Suppressor macrophage treated with lipopolysaccharide for 1 hour (primary cell): Measurements from ENCODE around the gene FOXC2.
A peak's percentile ranks its signal among the peaks of the same experiment; 100 is the strongest.

ENCODE experiments used
- DNase-seq, 3 donors: peaks; one replicate each; pipeline ENCODE4 v3.0.0-alpha.2; 2020 to 2022

FOXC2 gene

DNA sequence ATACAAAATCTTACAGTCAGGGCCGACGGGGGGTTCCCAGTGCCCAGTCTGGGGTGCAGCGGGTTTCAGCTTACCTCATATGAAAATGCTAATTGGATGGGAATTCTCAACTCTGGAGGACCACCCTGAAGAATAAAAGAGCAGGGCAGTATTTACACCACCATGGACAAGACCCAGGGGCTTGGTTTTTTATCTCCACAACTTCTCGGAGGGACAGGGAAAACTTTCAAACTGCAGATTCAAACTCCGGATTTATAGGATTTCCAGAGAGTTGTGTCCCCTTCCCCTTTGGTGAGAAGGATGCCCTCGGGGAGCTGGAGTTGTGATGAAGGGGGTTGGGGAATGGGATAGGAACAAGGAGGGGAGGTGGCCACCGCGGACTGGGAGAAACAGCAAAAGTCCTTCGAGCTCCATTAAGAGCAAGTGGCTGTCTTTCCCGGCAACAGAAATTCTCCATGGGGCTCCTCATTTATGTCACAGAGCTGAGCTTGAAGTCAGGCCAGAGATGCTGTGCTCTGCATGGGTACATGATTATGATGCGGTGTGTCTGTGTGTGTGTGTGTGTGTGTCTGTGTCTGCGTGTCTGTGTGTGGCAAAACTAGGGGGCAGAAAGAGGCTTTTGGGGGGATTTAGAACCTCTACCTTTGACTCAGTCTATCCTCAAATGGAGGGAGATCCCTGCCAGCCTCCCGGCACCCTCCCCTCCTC lies 27.4 kb downstream of the FOXC2 start:
- DNase-seq, result no peak

DNA sequence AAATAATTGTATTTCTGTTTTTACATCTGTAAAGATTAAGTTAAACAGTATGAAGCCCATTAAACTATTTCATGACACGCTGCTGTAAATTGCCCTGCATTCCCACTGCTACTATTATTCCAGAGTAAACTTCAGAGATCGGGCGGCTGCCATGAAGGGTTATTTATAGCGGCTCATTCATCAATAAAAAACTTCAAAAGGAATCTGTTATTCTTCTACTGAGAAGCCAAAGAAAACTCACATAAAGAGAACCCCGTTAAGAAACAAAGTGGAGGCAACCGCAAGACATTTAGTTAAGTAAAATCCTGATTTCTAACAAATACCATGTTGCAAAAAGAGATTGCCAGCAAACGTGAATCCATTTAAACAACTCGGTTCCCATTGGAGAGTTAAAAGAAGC lies 28.1 kb downstream of the FOXC2 start:
- DNase-seq, result no peak

DNA sequence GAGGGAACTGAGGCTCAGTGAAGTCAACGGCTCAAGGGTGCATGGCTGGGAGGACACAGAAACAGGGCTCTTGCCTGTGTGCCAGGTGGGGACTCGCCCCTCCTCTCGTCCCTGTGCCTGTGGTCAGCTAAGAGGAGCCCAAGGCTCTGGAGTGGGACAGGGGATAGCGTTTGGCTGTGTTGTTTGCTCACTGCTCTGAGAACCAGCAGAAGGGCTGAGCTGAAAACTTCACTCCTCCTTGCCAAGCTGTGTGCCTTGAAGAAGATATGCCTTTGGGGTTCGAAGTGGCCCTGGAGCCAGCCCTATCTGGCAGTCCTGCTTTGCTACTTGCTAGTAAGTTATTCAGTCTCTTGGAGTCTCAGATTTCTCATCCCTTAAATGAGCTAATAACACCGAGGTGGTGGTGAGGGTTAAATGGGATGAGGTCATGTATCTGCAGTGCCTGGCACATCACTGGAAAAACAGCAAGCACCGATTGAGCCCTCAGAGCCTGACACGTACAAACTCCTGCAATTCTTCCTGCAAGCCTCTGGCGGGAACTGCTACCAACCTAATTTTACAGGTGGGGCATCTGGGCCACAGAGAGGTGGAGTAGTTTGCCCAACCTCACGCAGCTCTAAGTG lies 29.5 kb downstream of the FOXC2 start:
- DNase-seq, result no peak

DNA sequence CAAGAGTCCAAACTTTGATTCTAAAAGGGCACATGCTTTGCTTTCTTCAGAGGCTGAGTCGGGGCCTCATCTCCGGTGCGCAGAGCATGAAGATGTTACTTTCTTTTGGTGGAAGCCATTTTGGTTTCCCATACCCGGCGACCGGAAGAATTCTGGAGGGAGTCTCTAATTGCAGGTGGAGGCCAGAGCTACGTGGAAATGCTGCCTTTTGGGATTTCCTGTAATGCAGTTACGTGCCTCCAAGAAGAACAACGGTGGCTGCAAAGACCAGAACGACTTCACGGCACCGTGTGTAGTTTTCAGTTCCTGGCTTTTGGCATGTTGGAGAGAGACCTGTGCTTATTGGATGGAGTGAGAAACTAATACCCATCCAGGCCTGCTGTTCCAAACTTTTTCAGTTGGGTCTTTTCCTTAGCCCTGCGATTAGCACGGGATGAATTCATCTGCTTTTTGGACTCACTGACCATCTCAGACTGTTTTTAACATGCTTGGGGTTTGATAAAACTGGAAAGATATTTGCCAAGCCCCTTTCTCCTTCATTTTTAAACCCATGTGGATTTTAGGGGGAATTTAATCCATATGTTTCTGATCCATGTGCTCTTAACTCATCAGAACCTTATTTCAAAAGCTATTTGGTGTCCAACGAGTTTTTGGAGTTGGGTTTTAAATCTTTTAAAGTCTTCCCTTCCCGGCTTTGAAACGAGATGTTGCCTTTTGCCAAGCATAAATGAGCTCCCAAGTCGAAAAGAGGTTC lies 30.7 kb downstream of the FOXC2 start:
- DNase-seq, result no peak

DNA sequence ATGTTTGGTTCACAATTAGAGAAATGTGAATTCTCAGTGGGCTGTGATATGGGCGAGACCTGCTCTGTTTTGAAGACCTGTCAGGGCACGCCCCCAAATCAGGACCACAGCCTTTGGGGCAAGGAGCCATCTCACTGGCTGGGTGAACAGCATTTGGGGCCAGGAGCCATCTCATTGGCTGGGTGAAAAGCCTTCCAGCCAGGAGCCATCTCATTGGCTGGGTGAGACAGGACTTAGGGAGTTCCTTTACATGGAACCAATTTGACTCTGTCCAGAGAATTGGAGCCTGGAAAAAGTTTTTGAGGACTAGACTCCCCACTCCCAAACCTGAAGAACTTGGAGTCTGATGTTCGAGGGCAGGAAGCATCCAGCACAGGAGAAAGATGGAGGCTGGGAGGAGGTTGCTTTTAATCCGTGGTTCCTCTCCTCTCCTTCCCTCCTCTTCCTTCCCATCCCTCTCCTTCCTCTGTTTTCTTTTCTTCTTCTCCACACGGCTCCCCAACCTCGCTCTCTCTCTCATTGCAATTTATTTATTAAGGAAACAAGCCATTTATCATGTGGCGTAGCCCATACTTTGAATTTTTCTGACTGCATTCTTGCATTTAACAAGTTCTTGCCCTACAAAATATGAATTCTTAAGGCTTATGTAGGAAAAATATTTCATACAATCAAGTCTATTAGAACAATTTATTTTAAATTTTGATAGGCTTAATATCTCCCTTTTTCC lies 31.4 kb downstream of the FOXC2 start:
- DNase-seq, result no peak

DNA sequence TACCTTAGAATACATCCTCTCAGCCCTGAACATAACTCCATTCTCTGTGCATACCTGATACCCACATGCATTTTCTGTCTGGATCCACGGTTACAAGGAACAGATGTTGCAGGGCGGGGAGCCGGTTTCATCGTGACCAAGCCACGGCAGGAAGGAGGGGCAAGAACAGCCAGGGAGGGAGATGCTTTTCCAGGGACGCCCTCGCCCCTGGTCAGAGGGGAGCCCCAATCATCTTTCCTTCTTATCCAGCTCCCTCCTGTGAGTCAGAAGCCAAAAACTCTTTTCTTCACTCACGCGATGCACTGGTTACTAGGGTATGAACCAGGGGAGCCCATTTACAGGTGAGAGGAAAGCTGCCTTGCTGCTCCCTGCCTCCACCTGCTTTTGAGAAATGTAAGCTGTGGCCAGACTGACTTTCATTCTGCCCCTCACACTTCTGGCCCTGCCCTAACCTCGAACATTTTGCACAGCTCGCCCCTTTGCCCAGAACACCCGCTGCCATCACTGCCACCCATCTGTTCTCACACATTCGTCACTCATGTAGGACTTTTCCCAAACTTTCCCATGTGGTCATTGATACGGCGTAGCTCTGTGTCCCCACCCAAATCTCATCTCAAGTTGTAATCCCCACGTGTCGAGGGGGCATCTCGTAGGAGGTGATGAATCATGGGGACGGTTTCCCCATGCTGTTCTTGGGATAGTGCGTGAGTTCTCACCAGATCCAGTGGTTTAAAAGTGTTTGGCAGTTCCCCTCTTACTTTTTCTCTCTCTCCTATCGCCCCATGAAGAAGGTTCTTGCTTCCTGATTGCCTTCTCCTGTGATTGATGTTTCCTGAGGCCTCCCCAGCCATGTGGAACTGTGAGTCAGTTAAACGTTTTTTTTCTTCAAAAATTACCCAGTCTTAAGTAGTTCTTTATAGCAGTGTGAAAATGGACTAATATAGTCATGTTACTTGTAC lies 32.3 kb downstream of the FOXC2 start:
- DNase-seq, result peak; percentile 63 to 71 (median 66)

DNA sequence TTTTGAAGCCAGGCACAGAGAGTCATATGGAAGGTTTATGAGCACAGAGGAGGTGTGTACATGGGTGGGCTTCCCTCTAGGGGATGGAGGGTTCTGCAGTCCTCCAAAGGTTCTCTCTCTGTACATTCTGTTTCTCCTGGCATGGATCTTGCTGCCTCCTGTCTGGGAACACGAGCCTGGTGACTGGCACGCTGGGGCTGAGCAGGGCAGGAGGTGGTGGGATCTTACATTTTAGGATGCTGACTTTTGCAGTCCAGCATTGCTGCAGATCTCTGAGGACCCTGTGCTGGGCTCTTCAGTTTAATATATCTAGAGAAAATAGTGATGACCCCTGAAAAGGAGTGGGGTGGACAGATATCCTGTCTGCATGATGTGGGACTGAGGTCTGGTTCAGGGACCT lies 34.7 kb downstream of the FOXC2 start:
- no peak for DNase-seq

DNA sequence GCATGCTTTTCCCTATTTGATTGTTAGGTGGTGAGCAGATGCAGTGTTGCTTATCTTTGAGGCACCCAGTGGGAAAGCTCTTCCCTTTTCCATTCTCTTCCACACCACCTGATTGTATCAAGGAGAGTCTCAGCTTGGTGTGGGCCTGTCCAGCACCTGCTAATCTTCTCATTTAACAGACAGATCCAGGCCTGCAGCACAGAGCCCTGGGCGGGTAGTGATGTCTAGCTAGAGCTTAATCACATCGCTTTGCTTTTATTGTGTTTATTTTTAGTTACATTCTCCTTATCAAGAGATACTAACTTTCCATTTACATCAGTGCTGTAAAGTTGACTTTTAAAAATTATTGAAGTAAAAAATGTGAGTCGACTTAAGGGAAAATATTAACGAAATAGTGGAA lies 35.9 kb downstream of the FOXC2 start:
- DNase-seq, result no peak

DNA sequence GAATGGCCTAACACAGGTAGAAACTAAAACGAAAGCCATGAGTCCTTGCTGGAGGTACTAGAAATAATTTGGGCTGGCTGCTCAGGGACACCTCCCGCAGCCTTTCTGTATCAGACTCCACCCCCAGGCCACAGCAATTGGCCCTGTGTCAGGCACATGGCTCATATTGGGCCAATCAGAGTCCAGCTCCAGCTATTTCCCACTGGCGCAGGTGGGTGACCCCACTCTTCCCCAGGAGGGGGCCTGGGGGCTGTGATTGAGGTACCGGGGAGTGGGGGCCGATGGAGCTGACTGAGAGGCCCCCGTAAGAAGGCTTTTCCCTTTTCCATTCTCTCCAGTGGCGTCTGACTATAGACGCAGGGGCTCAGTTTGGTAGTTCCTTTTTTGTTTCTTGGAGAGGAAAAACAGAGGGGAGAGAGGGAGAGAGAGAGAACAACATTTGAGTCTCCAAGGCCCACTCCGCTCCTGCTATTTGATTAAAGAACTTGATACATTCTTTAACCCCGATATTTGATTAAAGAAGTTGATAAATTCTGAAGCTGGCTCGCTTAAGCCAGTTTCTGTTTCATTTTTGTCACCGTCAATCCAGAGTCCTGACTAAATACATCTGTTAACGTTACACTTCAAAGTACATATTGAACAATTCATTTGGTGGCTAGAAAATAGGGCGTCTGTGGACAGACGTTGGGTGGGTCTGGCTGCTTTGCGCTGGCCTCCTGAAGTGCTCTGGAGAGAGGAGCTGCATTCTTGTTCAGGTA lies 38.0 kb downstream of the FOXC2 start:
- DNase-seq, result peak in 2 of 3 donors; percentile 16 to 28

DNA sequence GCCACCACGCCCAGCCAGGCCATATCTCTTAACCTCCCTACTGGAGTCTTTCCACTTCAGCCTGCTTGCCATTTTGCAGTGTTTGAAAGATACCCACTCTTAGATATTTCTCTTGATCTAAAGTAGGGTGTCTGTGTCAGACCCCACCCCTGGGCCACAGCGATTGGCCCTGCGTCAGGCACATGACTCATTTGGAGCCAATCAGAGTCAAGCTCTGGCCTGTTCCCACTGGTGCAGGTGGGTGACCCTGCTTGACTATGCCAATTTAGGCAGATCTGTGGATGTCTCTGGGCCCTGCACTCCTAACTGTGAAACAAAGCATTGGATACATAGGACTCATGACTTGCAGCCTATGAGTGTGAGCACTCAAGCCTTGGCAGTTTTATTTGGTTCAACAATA lies 39.3 kb downstream of the FOXC2 start:
- no peak for DNase-seq

DNA sequence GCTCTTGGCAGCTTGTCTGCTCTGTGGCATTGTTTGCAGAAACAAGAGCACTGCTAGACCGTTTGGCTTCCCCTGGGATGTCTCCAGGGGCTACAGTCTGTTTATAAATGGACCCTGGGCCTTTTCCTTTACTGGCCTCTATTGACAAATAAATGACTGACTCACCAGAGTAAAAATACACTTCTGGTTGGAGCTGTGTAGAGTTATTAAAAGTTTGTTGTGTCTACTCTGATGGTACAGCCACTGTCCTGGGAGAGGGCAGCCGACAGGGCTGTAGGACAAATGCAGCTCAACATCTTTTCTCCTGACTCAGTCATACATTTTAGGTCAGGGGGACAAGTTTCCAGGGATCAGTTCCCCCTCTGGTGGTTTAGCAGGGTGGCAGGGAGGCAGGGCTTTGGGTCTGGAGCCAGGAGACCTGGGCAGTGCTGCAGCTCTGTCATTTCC lies 41.7 kb downstream of the FOXC2 start:
- DNase-seq, result no peak

DNA sequence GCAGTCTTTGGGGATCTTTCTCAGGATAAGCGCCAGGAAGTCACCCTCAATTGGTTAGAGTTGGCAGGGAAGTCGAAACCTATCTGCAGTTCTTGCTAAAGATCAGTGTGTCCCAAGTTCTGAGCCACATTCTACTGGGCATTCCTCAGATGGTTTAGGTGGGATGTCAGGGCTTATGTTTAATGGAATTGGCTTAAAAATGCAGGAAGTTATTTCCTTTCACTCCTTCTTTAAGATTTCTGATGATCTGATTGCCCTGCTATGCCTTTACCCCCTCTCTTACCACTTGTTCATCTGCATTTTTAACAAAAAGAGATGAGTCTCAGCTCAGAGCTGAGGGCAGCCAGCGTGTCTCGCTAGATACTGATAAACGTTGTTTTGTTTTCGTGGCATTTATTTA lies 42.5 kb downstream of the FOXC2 start:
- no peak for DNase-seq

DNA sequence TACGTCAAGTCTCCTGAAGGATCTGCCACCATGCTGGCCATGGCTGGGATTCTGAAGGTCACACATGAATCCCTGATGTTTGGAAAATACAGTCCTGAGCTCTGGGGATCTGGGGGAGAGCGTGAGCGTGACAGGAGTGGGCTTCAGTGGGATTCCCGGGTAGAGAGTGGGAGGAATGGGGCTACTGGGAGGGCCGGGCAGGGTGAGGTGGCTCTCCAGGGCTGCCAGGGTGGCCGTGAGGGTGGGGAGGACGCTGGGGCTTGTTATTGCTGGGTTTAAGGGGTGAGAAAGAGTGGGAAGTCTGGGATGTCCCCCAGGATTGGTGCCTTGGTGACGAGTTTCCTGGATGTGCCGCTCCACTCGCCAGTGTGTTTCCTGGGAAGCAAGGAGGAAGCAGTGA lies 43.0 kb downstream of the FOXC2 start:
- DNase-seq, result no peak

DNA sequence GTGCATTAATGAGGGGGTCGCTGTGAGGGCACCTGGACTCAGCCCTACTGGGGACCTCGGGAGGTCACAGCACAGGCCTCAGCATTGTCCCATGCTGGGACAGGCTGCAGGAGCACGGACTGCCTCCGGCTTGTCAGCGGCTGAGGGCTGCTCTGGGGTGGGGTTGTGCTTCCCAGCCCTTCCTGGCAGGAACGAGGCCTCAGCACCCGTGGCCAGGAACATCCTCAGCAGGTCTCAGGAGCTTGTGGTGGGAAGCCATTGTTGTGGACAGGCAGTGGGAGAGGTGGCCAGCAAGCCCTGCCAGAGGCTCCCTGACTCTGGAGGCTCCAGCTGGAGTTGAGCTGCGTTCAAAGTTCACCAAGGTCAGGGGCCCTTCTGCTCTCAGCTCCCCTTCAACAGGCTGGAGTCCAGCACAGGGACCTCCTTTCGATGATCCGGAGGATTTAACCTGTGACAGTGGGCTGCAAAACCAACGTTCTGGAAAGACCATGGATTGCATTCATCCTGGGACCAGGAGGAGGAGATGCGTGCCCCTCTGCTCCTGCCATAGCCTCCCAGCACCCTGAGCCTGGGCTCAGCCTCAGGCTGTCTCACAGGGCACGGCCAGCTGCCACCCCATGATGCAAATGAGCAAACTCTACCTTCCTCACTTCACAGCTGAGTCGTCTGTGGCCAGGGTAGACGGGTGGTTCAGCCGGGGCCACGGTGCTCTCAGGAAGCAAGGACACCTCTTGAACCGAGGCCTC lies 44.3 kb downstream of the FOXC2 start:
- DNase-seq, result no peak

DNA sequence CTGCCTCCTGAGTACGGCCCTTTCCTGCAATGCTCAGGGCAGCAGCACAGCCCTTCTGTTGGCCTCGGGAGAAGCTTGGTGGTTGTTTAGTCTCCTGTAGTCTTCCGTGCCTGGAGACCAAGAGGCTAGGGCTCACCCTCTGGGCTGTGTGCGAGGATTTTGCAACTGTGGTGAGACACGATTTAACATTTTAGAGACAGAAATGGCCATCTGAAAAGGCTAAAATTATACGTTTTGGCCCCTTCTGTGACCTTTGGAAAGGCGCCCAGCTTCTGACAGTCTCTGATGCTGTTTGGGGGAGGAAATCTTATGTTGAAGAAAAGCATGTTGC lies 44.9 kb downstream of the FOXC2 start:
- no peak for DNase-seq

DNA sequence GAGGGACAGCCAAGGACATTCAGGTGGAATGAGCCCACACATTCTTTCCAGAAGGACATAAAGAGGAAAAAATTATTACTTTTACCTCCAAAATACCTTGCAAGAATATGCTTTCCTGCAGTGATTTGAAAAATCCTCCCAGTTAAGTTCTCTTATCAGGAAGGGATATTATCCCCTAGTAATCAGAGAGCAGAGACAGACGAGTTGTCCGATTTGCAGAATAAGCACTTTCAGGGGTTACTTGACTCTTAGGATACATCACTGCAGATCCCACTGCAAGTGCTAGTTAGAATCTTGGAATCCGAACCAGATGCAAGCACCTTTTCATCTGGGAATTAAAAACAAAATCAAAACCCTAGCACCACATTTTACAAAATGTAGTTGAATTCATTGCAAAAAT lies 45.3 kb downstream of the FOXC2 start:
- DNase-seq, result no peak

DNA sequence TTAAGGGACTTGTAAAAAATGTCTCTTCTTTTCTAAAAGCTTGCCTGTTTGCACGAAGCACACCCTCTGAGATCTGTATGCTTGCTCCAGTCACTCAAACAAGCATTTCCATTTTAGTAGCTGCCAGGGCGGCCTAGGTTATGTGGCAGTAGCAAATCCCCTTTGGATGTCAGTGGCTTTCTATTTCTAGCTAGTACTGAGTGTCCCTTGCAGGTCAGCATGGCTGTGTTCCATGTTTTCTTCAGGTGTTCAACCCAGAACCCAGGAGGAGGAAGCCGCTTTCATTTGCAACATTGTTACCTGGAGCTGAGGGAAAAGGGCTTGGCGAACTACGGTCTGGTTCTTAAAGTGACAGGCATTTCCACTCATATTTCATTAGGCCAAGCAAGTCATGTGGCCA lies 48.1 kb downstream of the FOXC2 start:
- no peak for DNase-seq

DNA sequence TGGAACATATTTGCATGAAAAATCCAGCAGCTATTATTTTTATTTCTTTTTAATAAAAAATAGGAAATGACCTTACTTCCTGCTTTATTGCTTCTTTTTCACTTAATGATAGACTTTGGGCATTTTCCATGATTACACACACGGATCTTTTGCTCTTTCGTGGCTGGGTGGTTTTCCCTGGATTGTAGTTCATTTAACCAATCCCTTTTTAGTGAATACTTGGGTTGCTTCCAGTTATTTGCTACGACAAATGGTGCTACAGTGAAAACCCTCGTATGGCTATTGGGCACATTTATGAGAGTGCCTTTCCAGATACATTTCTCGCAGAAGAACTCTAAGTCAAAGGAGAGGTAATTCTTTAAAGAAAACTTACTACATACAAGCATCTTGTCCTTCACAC lies 50.3 kb downstream of the FOXC2 start:
- no peak for DNase-seq

DNA sequence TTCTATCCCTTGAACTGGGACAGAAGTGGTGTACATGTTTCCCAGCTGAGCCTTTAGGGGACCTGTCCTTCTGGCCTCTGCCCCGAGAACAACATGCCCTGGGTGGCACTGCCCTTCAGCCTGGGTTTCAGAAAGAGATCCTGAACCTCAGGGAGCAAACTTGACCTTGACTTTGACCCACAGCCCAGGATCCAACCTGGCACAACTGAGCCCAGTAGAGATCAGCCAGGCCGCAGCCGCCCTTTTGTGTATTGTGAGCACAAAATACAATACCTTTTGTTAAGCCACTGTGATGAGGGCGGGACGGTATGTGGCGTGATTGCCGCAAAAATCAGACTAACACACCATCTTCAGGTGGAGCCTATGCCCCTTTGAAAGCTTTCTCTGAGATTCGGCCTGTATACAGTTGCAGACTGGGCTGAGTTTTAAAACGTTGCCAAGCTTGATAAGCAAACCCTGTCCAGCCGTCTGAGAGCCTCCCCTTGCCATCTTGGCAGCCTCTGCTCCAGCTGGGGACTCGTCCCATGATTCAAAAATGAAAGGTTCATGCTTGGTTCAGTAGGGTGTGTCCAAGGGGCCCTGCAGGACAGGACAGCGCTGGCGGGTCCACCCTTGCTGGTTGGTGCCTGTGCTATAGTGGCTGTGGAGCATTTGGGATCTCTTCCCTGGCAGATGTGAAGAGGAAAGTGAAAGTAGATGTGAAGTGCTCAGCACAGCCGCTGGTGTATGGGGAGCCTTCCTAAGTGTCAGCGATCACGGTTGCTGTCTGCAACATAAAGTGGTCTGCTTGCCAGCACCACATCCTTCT lies 52.0 kb downstream of the FOXC2 start:
- no peak for DNase-seq
